TTC549 (cell line): Measurements from ENCODE around the gene BTD.
"Not testable (repeated sequence)": the region's sequence is repeated elsewhere in the genome, so short reads cannot be mapped to it uniquely, and the experiment has no call there.

ENCODE experiments used
- FAIRE-seq: peaks from 2 replicates; lab custom pipeline; 2012; peaks lifted over from hg19 to GRCh38; lab: Jason Lieb, UNC

BTD gene

GRCh38 chr3:15604584-15604983 lies 3.0 kb downstream of the BTD start:
- not testable (repeated sequence) for FAIRE-seq

GRCh38 chr3:15606434-15606891 lies 4.9 kb downstream of the BTD start:
- no peak for FAIRE-seq

GRCh38 chr3:15610082-15610759 lies 8.7 kb downstream of the BTD start:
- no peak for FAIRE-seq

GRCh38 chr3:15611018-15611417 lies 9.5 kb downstream of the BTD start:
- FAIRE-seq: no peak

- FAIRE-seq: no peak
Measured at GRCh38 chr3:15612001-15612400, 10.5 kb downstream of the BTD start.

GRCh38 chr3:15614958-15615357 lies 13.4 kb downstream of the BTD start:
- no peak for FAIRE-seq

GRCh38 chr3:15616053-15616452 lies 14.5 kb downstream of the BTD start:
- no peak for FAIRE-seq

- not testable (repeated sequence) for FAIRE-seq
Measured at GRCh38 chr3:15619659-15620464, 18.3 kb downstream of the BTD start.

- no peak for FAIRE-seq
Measured at GRCh38 chr3:15623535-15624440, 22.2 kb downstream of the BTD start.

GRCh38 chr3:15628967-15629366 lies 27.4 kb downstream of the BTD start:
- FAIRE-seq: no peak

GRCh38 chr3:15629860-15630597 lies 28.5 kb downstream of the BTD start:
- FAIRE-seq: peak; percentile 28

- no peak for FAIRE-seq
Measured at GRCh38 chr3:15630646-15631350, 29.3 kb downstream of the BTD start.

- no peak for FAIRE-seq
Measured at GRCh38 chr3:15631426-15632211, 30.1 kb downstream of the BTD start.

GRCh38 chr3:15632212-15632580 lies 30.7 kb downstream of the BTD start:
- no peak for FAIRE-seq

GRCh38 chr3:15633159-15633558 lies 31.6 kb downstream of the BTD start:
- no peak for FAIRE-seq

- FAIRE-seq: no peak
Measured at GRCh38 chr3:15633766-15634598, 32.4 kb downstream of the BTD start.

GRCh38 chr3:15634671-15635070 lies 33.1 kb downstream of the BTD start:
- FAIRE-seq: no peak

- FAIRE-seq: no peak
Measured at GRCh38 chr3:15635121-15635661, 33.6 kb downstream of the BTD start.

GRCh38 chr3:15636028-15636709 lies 34.6 kb downstream of the BTD start:
- no peak for FAIRE-seq
